Fibroblast of mammary gland (primary cell): ENCODE data around the gene TTC16.

Source experiments
- DNase-seq: peaks from one replicate; pipeline ENCODE4 v3.0.0-alpha.2; 2010; ENCODE audit warnings: low read depth
- H3K4me3 ChIP-seq: 2 replicates; pipeline ENCODE4 v1.5.1; 2011; ENCODE audit warnings: low read depth, mild to moderate bottlenecking, low read length, moderate library complexity; ENCODE audit not compliant: control insufficient read depth
- TF ChIP-seq, protein P1 (sequence below): conservative IDR thresholded peaks from 2 replicates; pipeline ENCODE4 v1.5.1; 2011; ENCODE audit warnings: low read depth, low read length, inconsistent platforms; ENCODE audit not compliant: control insufficient read depth, insufficient read depth

TTC16 gene

DNA sequence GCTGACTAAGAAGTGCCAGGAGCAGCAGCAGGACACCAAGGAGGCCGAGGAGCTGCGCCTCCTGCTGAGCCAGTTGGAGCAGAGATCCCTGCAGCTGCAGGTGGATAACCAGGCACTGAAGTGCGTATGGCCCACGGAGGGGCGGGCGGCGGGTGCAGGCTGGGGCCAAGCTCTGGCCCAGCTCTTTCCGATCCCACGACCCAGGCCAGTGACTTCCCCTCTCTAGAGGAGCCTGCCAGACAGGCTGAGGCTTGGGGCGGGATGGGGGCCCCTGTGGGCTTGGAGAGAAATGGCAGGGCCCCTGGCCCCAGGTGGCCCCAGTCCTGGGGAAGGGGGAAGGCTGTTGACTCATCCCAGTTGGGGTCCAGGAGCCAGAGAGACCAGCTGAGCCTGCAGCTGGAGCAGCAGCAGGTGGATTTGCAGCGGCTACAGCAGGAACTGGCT is 4.0 kb upstream of the TTC16 start:
- H3K4me3 ChIP-seq = no peak overlapping the region
- DNase-seq = no peak
- TF ChIP-seq, protein P1, sequence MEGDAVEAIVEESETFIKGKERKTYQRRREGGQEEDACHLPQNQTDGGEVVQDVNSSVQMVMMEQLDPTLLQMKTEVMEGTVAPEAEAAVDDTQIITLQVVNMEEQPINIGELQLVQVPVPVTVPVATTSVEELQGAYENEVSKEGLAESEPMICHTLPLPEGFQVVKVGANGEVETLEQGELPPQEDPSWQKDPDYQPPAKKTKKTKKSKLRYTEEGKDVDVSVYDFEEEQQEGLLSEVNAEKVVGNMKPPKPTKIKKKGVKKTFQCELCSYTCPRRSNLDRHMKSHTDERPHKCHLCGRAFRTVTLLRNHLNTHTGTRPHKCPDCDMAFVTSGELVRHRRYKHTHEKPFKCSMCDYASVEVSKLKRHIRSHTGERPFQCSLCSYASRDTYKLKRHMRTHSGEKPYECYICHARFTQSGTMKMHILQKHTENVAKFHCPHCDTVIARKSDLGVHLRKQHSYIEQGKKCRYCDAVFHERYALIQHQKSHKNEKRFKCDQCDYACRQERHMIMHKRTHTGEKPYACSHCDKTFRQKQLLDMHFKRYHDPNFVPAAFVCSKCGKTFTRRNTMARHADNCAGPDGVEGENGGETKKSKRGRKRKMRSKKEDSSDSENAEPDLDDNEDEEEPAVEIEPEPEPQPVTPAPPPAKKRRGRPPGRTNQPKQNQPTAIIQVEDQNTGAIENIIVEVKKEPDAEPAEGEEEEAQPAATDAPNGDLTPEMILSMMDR = no peak

DNA sequence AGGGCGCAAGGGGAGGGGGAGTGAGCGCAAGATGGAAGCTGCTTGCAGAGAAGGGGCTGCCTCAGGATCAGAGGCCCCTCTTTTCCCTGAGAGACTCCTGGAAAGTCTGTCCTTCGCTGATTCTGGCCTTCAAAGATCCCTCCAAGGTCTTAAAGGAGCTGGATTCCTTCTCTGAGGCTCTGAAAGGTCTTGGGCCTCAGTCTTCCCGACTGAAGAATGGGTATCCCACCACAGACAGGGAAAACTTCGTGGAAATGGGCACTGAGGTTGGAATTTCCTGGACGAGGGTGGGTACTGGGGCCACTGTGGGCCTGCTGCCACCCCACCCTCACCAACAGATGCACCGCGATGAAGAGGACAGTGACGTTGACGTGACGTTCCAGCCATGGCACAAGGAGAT is 3.5 kb upstream of the TTC16 start:
- no peak for DNase-seq
- TF ChIP-seq, protein P1 = no peak
- H3K4me3 ChIP-seq = no peak overlapping the region

DNA sequence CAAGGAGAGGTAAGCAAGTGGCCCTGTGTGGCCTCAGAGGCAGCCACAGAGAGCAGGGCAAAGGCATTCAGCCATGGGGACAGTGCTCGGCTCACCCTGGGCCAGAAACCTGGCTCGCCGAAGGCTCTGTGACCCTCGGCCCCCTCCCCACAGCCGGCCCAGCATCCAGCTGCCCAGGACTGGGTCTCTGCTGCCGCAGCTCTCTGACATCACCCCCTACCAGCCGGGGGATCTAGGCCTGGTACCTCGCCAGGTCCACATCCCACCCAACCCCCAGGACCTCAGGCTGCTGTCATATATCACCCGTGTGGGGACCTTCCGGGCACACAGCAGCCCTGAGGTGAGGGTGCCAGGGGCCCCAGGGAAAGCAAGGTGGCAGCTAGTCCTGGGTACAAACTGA is 3.0 kb upstream of the TTC16 start:
- DNase-seq = no peak
- H3K4me3 ChIP-seq = no peak overlapping the region
- TF ChIP-seq, protein P1 = no peak

DNA sequence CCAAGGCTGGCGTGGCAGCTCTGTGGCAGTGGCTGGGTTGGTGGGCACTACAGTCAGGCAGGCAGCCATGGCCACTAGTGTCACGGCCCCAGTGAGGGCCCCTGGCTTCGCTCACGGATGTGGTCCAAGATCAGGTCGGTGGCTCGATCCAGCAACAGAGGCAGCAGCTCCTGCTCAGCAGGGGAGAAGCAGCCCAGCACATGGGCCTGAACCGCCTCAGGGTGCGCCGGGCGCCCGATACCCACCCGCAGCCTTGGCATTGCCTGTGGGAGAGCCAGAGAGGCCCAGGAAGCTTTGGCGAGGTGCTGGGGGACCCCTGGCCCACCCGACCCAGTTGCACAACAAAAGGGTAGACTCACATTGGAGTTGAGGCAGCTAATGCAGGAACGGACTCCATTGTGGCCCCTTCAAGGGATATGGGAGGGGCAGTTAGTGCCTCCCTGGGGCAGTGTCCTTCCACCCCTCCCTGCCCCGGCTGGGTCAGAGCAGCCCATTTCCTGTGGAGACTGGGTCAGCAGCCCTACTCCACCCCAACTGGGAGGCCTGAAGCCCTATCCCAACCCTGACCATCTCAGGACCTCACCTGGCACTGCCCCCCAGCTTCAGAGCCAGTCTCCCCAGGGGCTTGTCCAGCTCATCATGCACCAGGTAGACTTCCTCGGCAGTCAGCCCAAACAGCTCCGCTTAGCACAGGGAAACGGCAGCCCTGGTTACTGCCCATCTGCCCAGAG is 1.7 kb upstream of the TTC16 start:
- TF ChIP-seq, protein P1 = no peak
- H3K4me3 ChIP-seq = peak overlapping the region; percentile 88
- DNase-seq = no peak

DNA sequence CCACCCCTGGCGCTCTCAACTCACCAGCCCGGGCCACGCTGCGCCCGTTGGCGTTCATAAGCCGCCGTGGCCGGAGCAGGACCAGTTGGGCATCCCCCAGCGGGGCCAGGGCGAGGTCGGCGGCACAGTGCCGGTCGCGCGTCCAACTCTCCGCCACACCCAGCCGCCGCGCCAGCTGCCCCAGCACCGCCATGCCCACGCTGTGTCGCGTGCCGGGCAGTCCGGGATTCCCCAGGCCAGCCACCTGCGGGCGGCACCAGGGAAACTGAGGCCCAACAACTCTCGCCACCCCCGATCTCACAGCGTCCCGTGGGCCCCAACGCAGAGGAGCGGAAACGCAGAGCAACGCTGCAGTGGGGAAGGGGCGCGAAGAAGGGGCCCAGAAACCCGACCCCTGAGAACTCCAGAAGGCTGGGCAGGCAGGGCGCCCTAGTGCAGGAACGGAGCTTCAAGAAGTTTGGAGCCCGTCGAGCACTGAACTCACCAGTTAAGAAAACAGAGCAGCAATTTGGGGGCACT is 869 bp upstream of the TTC16 start:
- H3K4me3 ChIP-seq = peak overlapping the region; percentile 88
- DNase-seq = no peak
- TF ChIP-seq, protein P1 = no peak

DNA sequence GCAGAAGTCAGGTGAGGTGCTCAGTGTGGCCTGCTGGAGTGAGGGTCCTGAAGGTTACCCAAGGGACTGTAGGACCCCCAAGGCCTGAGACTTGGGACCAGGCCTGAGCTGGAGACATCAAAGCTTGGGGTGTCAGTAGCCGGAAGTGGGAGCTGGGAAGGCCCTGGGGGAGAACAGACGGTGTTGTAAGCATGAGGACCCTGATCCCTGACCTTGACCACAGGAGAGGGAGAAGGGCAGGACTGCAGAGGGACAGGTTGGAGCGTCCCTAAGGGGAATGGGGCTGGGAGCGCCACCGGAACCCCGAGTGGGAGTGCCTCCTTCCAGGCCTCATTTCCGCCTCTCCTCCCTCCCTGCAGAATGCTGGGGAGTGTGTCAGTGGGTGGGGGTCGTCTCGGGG is 533 bp downstream of the TTC16 start:
- peak overlapping the region; percentile 88 for H3K4me3 ChIP-seq
- TF ChIP-seq, protein P1 = no peak
- no peak for DNase-seq
